ENCODE measurements around the gene DCHS1. TPM values are rescaled to one million over a fixed set of nuclear protein-coding genes. Genes with fewer than 3 reads are reported as not detected.

Gene DCHS1
- total and polyA plus RNA-seq, 2 of the 13 experiments (the other 11 are each of a cell fraction or from before 2014, with no cell fraction given), result under 0.01 to 0.03 TPM

- intact Hi-C loops (cut with micrococcal nuclease; ENCODE audit: unreplicated experiment), result loop anchor here (5.0 kb wide), 2 partner anchors 67 to 68 kb away; no protein-coding TSS in a partner anchor
- Histone ChIP-seq H3K4me3 (replicated peaks in 1 of 3; ENCODE audit: insufficient read depth in 1 of 3, low read depth in 2 of 3, low read length in 3 of 3) (no peak overlapping the region), H3K4me2 (ENCODE audit: low read depth, low read length) (no peak overlapping the region), H3K4me1 (ENCODE audit: insufficient read depth, low read length) (peaks cover 45% of the 10 kb centered on the region), H3K36me3 (replicated peaks in 1 of 2; ENCODE audit: control insufficient read depth in 1 of 2, insufficient read depth in 2 of 2, low read length in 2 of 2) (peaks cover 12 to 24% of the 10 kb centered on the region in 2 experiments), H3K79me2 (ENCODE audit: insufficient read depth, low read length) (peaks cover 27% of the 10 kb centered on the region), H3K9ac (ENCODE audit: insufficient read depth, low read depth, low read length) (no peak overlapping the region), H4K20me1 (ENCODE audit: insufficient read depth, low read length) (no peaks in the 10 kb centered on the region), H2AFZ (ENCODE audit: low read length) (no peak overlapping the region), H3K27me3 (ENCODE audit: control insufficient read depth in 1 of 2, insufficient read depth in 2 of 2, low read length in 2 of 2) (no peaks in the 10 kb centered on the region; a peak in 1 of 5 replicates), H3K27ac (ENCODE audit: extremely low read length, insufficient read depth, low read length) (no peak overlapping the region), H3K9me3 (ENCODE audit: low read length) (no peaks in the 10 kb centered on the region)
- ATAC-seq (no peak), FAIRE-seq (no peak), DNase-seq (ENCODE audit: low spot score) (no peak)
- WGBS (ENCODE audit: low lambda C conversion rate), result 100% methylated on average over 2 of the region's 2 CpGs
- no peak for TF ChIP-seq GFI1 (CRISPR knock-in tag; IDR thresholded peaks at IDR 0.05; ENCODE audit: borderline replicate concordance)
- TF ChIP-seq ZNF337 (CRISPR knock-in tag; IDR thresholded peaks at IDR 0.05; ENCODE audit: borderline replicate concordance, low read depth), result no peak
- no peak for TF ChIP-seq ZBTB21 (CRISPR knock-in tag; IDR thresholded peaks at IDR 0.05)
- no peak for TF ChIP-seq REPIN1 (CRISPR knock-in tag; IDR thresholded peaks at IDR 0.05; ENCODE audit: borderline replicate concordance, low read depth)
- in situ Hi-C loops (cut with HindIII; ENCODE audit: extremely low pct_ligation_motif_present, low pct_unique_long_range_greater_than_20kb), result loop anchor here (10.0 kb wide), 1 partner anchor 115 kb away; the partner anchor contains the start of genes ARFIP2 and TIMM10B
- ChIA-PET CTCF (ENCODE audit: low intra/inter-chr PET ratio, low total read pairs) (no interaction called here), POLR2A (no interaction called here)
- BruUV-seq (replicated peaks), result no TSS peak
These were observed 55.7 kb downstream of the DCHS1 start for GRCh38 chr11:6599881-6600390.

- no TSS peak for BruUV-seq (replicated peaks)
- POLR2A ChIA-PET, result no interaction called here
- CTCF ChIA-PET (ENCODE audit: low intra/inter-chr PET ratio, low total read pairs), result no interaction called here
- FAIRE-seq (no peak), DNase-seq (ENCODE audit: low spot score) (no peak), ATAC-seq (no peak)
- no peaks in the 10 kb centered on the region for H3K9me3 ChIP-seq (ENCODE audit: low read length)
- no peak overlapping the region for H3K4me3 ChIP-seq (replicated peaks in 1 of 3; ENCODE audit: insufficient read depth in 1 of 3, low read depth in 2 of 3, low read length in 3 of 3)
- no peak overlapping the region for H3K9ac ChIP-seq (ENCODE audit: insufficient read depth, low read depth, low read length)
- no peaks in the 10 kb centered on the region for H4K20me1 ChIP-seq (ENCODE audit: insufficient read depth, low read length)
- 86% methylated on average over 1 of the region's 1 CpG for WGBS (ENCODE audit: low lambda C conversion rate)
- peaks cover 22% of the 10 kb centered on the region for H3K79me2 ChIP-seq (ENCODE audit: insufficient read depth, low read length)
- H2AFZ ChIP-seq (ENCODE audit: low read length), result no peak overlapping the region
- H3K4me2 ChIP-seq (ENCODE audit: low read depth, low read length), result no peak overlapping the region
- no peaks in the 10 kb centered on the region; a peak in 1 of 5 replicates for H3K27me3 ChIP-seq (ENCODE audit: control insufficient read depth in 1 of 2, insufficient read depth in 2 of 2, low read length in 2 of 2)
- H3K27ac ChIP-seq (ENCODE audit: extremely low read length, insufficient read depth, low read length), result no peak overlapping the region
- in situ Hi-C loops (cut with HindIII; ENCODE audit: extremely low pct_ligation_motif_present, low pct_unique_long_range_greater_than_20kb), result no loop called here
- H3K4me1 ChIP-seq (ENCODE audit: insufficient read depth, low read length), result peaks cover 43% of the 10 kb centered on the region
- H3K36me3 ChIP-seq (replicated peaks in 1 of 2; ENCODE audit: control insufficient read depth in 1 of 2, insufficient read depth in 2 of 2, low read length in 2 of 2), result peaks cover 14 to 27% of the 10 kb centered on the region in 2 experiments
- intact Hi-C loops (cut with micrococcal nuclease; ENCODE audit: unreplicated experiment), result no loop called here
- TF ChIP-seq GLI4 (CRISPR knock-in tag; IDR thresholded peaks at IDR 0.05; ENCODE audit: borderline replicate concordance), result no peak
- TF ChIP-seq KDM4B (CRISPR knock-in tag; IDR thresholded peaks at IDR 0.05), result no peak
- no peak for TF ChIP-seq HNF1A (IDR thresholded peaks at IDR 0.05; ENCODE audit: low read depth)
- no peak for TF ChIP-seq HNF1A (CRISPR knock-in tag; IDR thresholded peaks at IDR 0.05; ENCODE audit: borderline replicate concordance)
- no peak for TF ChIP-seq ZNF337 (CRISPR knock-in tag; IDR thresholded peaks at IDR 0.05; ENCODE audit: borderline replicate concordance, low read depth)
- no peak for TF ChIP-seq GMEB1 (CRISPR knock-in tag; IDR thresholded peaks at IDR 0.05; ENCODE audit: borderline replicate concordance)
- no peak for TF ChIP-seq TRIM24 (CRISPR knock-in tag; IDR thresholded peaks at IDR 0.05)
- no peak for TF ChIP-seq TOE1 (CRISPR knock-in tag; IDR thresholded peaks at IDR 0.05)
These were observed 56.2 kb downstream of the DCHS1 start for GRCh38 chr11:6599449-6599848.
